Measurements from ENCODE around the gene TEKT1. TPM values are rescaled to one million over a fixed set of nuclear protein-coding genes. Genes with fewer than 3 reads are reported as not detected.

Gene TEKT1
- total and polyA plus RNA-seq, 5 experiments from 2014 or later = not detected

GRCh38 chr17:6811510-6811909, 20.0 kb downstream of the TEKT1 start:
- peaks cover 0 to 4% (median 0%) of the 10 kb centered on the region in 9 donors for H3K9me3 Mint-ChIP-seq
- ATAC-seq (no peak), DNase-seq (no peak)
- H3K27me3 Mint-ChIP-seq = peaks cover 15 to 49% (median 26%) of the 10 kb centered on the region in 5 donors
- H3K27ac Mint-ChIP-seq = no peak overlapping the region
- POLR2A ChIA-PET = no interaction called here
- H3K4me1 Mint-ChIP-seq = no peaks in the 10 kb centered on the region
- peaks cover 0 to 8% (median 0%) of the 10 kb centered on the region in 3 donors for H3K36me3 Mint-ChIP-seq
- H3K4me3 Mint-ChIP-seq = no peak overlapping the region

GRCh38 chr17:6800422-6801027, 31.0 kb downstream of the TEKT1 start:
- POLR2A ChIA-PET = no interaction called here
- no peak for ATAC-seq
- no peaks in the 10 kb centered on the region for H3K4me1 Mint-ChIP-seq
- H3K4me3 Mint-ChIP-seq = no peak overlapping the region
- no peaks in the 10 kb centered on the region for H3K9me3 Mint-ChIP-seq
- H3K36me3 Mint-ChIP-seq = no peaks in the 10 kb centered on the region
- H3K27me3 Mint-ChIP-seq = peaks cover 0 to 16% (median 4%) of the 10 kb centered on the region in 5 donors
- no peak overlapping the region for H3K27ac Mint-ChIP-seq
- no peak for DNase-seq

- H3K36me3 Mint-ChIP-seq = no peaks in the 10 kb centered on the region
- no peak for DNase-seq
- ATAC-seq = no peak
- no peaks in the 10 kb centered on the region for H3K9me3 Mint-ChIP-seq
- POLR2A ChIA-PET = no interaction called here
- H3K27ac Mint-ChIP-seq = no peak overlapping the region
- H3K27me3 Mint-ChIP-seq = peaks cover 1 to 16% (median 6%) of the 10 kb centered on the region in 5 donors
- H3K4me1 Mint-ChIP-seq = no peaks in the 10 kb centered on the region
- no peak overlapping the region for H3K4me3 Mint-ChIP-seq
Measured at GRCh38 chr17:6799738-6800137, 31.8 kb downstream of the TEKT1 start.

GRCh38 chr17:6797718-6798351, 33.7 kb downstream of the TEKT1 start:
- Mint-ChIP-seq H3K4me1 (no peaks in the 10 kb centered on the region), H3K4me3 (no peak overlapping the region), H3K27ac (no peak overlapping the region), H3K27me3 (peaks cover 5 to 28% (median 8%) of the 10 kb centered on the region in 5 donors), H3K9me3 (no peaks in the 10 kb centered on the region), H3K36me3 (no peaks in the 10 kb centered on the region)
- POLR2A ChIA-PET = no interaction called here
- DNase-seq = no peak
- ATAC-seq = no peak

GRCh38 chr17:6796887-6797490, 34.5 kb downstream of the TEKT1 start:
- H3K27ac Mint-ChIP-seq = no peak overlapping the region
- no peak for DNase-seq
- no peaks in the 10 kb centered on the region for H3K4me1 Mint-ChIP-seq
- H3K27me3 Mint-ChIP-seq = peaks cover 9 to 37% (median 15%) of the 10 kb centered on the region in 5 donors
- no peak for ATAC-seq
- POLR2A ChIA-PET = no interaction called here
- no peaks in the 10 kb centered on the region for H3K36me3 Mint-ChIP-seq
- H3K4me3 Mint-ChIP-seq = no peak overlapping the region
- H3K9me3 Mint-ChIP-seq = no peaks in the 10 kb centered on the region

- H3K4me3 Mint-ChIP-seq = no peak overlapping the region
- H3K27ac Mint-ChIP-seq = no peak overlapping the region
- no peak for DNase-seq
- no peak for ATAC-seq
- POLR2A ChIA-PET = no interaction called here
- H3K36me3 Mint-ChIP-seq = no peaks in the 10 kb centered on the region
- no peaks in the 10 kb centered on the region for H3K9me3 Mint-ChIP-seq
- no peaks in the 10 kb centered on the region for H3K4me1 Mint-ChIP-seq
- H3K27me3 Mint-ChIP-seq = peaks cover 9 to 44% (median 19%) of the 10 kb centered on the region in 5 donors
Measured at GRCh38 chr17:6796017-6796886, 35.3 kb downstream of the TEKT1 start.

- no peak overlapping the region for H3K27ac Mint-ChIP-seq
- no peaks in the 10 kb centered on the region for H3K4me1 Mint-ChIP-seq
- H3K9me3 Mint-ChIP-seq = no peaks in the 10 kb centered on the region
- no peak overlapping the region for H3K4me3 Mint-ChIP-seq
- H3K27me3 Mint-ChIP-seq = peaks cover 15 to 57% (median 25%) of the 10 kb centered on the region in 5 donors
- POLR2A ChIA-PET = no interaction called here
- DNase-seq (no peak), ATAC-seq (no peak)
- no peaks in the 10 kb centered on the region for H3K36me3 Mint-ChIP-seq
Measured at GRCh38 chr17:6793748-6794493, 37.6 kb downstream of the TEKT1 start.

- H3K4me1 Mint-ChIP-seq = peaks cover 0 to 5% (median 0%) of the 10 kb centered on the region in 4 donors
- DNase-seq (no peak), ATAC-seq (no peak)
- peaks cover 35 to 74% (median 44%) of the 10 kb centered on the region in 5 donors for H3K27me3 Mint-ChIP-seq
- no peak overlapping the region for H3K4me3 Mint-ChIP-seq
- H3K9me3 Mint-ChIP-seq = peaks cover 0 to 35% (median 12%) of the 10 kb centered on the region in 9 donors
- no peak overlapping the region for H3K27ac Mint-ChIP-seq
- peaks cover 0 to 20% (median 3%) of the 10 kb centered on the region in 3 donors for H3K36me3 Mint-ChIP-seq
- POLR2A ChIA-PET = no interaction called here
Measured at GRCh38 chr17:6789146-6789545, 42.4 kb downstream of the TEKT1 start.

- H3K4me3 Mint-ChIP-seq = no peak overlapping the region
- ATAC-seq (no peak), DNase-seq (no peak)
- H3K36me3 Mint-ChIP-seq = peaks cover 0 to 40% (median 7%) of the 10 kb centered on the region in 3 donors
- peaks cover 0 to 5% (median 0%) of the 10 kb centered on the region in 4 donors for H3K4me1 Mint-ChIP-seq
- H3K27ac Mint-ChIP-seq = no peak overlapping the region
- peaks cover 9 to 54% (median 24%) of the 10 kb centered on the region in 9 donors for H3K9me3 Mint-ChIP-seq
- POLR2A ChIA-PET = no interaction called here
- peaks cover 39 to 83% (median 45%) of the 10 kb centered on the region in 5 donors for H3K27me3 Mint-ChIP-seq
Measured at GRCh38 chr17:6787081-6787693, 44.3 kb downstream of the TEKT1 start.

- peaks cover 40 to 86% (median 49%) of the 10 kb centered on the region in 5 donors for H3K27me3 Mint-ChIP-seq
- H3K27ac Mint-ChIP-seq = no peak overlapping the region
- peaks cover 9 to 60% (median 26%) of the 10 kb centered on the region in 9 donors for H3K9me3 Mint-ChIP-seq
- H3K4me3 Mint-ChIP-seq = no peak overlapping the region
- ATAC-seq (no peak), DNase-seq (no peak)
- peaks cover 0 to 5% (median 0%) of the 10 kb centered on the region in 4 donors for H3K4me1 Mint-ChIP-seq
- POLR2A ChIA-PET = no interaction called here
- H3K36me3 Mint-ChIP-seq = peaks cover 0 to 45% (median 11%) of the 10 kb centered on the region in 3 donors
Measured at GRCh38 chr17:6786618-6787017, 44.9 kb downstream of the TEKT1 start.

GRCh38 chr17:6782244-6782643, 49.3 kb downstream of the TEKT1 start:
- Mint-ChIP-seq H3K27me3 (peaks cover 61 to 79% (median 62%) of the 10 kb centered on the region in 5 donors), H3K9me3 (peaks cover 13 to 81% (median 42%) of the 10 kb centered on the region in 9 donors), H3K4me1 (peaks cover 0 to 5% (median 0%) of the 10 kb centered on the region in 4 donors), H3K27ac (no peak overlapping the region), H3K36me3 (peaks cover 6 to 64% (median 14%) of the 10 kb centered on the region in 3 donors), H3K4me3 (no peak overlapping the region)
- POLR2A ChIA-PET = no interaction called here
- ATAC-seq = no peak
- DNase-seq = no peak

- Mint-ChIP-seq H3K27me3 (peaks cover 55 to 79% (median 59%) of the 10 kb centered on the region in 5 donors), H3K4me1 (peaks cover 0 to 14% (median 4%) of the 10 kb centered on the region in 4 donors), H3K9me3 (peaks cover 16 to 77% (median 46%) of the 10 kb centered on the region in 9 donors), H3K4me3 (no peak overlapping the region), H3K27ac (no peak overlapping the region), H3K36me3 (peaks cover 7 to 58% (median 14%) of the 10 kb centered on the region in 3 donors)
- DNase-seq = no peak
- POLR2A ChIA-PET = no interaction called here
- ATAC-seq = no peak
Measured at GRCh38 chr17:6780886-6781285, 50.6 kb downstream of the TEKT1 start.

Data from naive thymus-derived CD8-positive, alpha-beta T cell (primary cell).